Measurements from ENCODE around the gene NFIA.

The NFIA gene

GRCh38 chr1:61316493-61316892, 234.1 kb downstream of the NFIA start:
- DNase-seq = no peak

DNA sequence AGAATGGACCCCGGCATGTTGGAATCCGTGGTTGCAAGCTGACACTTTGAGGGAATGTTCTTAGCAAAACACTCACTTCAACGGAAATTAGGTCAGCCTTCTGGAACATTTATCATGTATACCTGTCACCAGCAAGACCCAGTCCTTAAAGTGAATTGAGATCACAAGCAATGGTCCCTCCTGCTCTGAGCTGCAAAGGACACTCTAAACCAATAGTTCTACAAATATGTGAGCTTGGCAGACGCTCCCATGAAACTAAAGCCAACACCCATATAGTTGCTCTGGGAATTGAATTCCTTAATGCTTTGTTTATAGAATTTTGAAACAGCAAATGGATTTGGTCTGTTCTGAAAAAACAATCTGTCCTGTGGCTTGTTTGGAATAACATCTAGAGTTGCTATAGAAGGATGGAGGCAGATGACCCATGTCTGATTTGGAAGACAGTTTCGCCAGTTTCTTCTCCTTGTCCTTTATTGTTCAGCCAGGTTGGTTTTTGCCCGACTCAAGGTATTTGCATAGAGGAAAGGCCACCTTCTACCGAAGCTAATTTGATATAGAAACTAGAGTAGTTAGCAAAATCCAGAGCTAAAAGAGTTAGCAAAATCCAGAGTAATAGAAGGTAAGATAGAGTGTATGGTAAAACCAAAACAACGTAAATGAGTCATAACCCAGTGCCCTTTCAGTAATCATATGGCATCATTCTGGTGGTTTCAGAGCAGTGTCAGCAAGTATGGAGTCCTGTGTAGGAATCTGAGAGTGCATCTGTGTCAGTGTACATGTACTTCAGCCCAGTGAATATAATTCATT, 236.2 kb downstream of the NFIA start:
- DNase-seq = no peak

GRCh38 chr1:61320575-61320974, 238.2 kb downstream of the NFIA start:
- no peak for DNase-seq

DNA sequence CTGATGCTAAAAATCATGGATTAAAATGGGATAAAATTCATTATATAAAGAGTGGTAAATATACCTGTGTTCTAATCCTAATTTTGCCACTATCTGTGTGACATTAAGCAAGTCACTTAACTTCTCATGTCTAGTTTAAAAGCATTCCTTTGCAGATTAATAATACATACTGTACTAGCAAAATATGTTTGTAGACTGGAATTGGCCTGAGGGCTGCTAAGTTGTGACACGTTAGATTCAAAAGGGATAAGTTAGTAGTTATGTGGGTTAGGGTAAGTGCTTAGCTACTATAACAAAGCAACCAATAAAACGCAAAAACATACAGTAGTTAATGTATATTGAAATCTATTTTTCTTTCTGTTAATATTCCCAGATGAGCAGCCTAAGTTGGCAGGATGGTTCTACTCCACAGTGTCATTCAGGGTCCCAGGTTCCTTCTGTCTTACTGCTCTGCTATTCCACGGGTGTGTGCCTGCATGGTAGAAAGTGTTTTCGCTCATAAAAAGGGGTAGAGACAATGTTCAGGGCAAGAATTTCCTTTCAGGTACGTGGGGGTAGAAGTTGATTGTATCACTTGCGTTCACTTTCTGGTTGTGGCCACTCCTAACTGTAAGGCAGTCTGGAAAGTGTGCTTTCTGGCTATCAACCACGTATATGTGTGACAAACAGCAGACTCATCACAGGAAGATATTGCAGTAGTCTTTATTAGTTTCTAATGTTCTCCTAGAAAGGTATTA, 239.8 kb downstream of the NFIA start:
- DNase-seq = no peak

DNA sequence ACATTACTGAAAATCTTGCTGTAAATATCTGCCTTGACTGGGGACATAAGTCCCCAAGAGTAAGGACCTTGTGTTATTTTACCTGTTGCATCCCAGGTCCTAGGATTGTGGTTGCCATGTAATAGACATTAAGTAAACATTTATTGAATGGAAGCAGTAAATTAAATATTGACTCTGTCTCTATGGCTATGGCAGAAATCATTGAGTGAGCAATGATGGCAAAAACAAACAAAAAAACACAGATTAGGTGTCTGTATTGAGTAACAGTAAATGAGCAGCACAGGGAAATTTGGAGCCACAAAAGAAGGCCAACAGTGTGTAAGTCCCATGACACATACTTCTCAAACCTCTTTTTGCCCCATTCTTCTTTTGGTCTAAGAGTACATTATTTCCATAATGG, 240.4 kb downstream of the NFIA start:
- no peak for DNase-seq

DNA sequence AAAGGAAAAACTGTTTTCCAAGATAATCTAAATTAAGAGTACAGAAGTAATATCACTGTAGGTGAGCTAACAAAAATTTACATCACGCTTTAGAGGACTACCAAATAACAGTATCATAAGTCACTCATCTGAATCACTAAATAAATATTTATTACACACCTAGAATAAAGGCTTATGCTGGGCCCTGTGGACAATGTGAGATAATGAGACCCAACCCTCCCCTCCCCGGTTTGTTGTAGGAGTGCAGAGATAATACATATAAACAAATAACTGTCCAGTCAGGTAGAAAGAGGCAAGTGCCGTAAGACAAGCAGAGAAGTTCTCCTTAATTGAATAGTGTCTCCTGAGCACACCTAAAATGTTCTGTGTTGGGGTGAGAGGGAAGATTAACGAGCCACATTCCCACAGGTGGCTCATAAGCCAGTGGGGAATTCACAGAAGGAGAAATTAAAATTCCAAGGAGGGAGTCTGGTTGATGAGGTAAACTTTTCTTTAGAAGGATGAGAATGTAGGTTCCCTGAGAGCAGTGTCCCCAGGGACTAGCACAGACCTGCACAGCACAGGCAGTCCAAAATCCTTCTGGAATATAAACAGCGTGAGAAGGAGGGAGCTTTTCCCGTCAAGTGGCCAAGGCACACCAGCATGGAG, 241.4 kb downstream of the NFIA start:
- DNase-seq = no peak

DNA sequence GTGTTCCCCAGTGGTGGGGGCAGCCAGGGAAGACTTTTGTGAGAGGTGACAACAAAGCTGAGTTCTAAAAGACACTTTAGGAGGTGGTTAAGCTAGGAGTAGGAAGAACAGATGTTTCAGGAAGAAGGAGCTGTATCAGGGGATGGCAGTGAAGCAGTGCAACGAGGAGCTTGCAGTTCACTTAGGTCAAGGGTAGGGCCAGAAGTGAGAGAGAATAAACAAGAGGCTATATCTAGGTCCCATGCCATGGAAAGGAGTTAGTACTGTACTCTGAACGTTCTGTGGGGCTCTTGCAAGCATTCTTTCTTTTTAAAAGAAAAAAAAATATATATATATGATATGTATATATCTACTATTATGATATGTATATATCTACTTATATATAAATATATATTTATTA, 244.4 kb downstream of the NFIA start:
- DNase-seq = no peak

DNA sequence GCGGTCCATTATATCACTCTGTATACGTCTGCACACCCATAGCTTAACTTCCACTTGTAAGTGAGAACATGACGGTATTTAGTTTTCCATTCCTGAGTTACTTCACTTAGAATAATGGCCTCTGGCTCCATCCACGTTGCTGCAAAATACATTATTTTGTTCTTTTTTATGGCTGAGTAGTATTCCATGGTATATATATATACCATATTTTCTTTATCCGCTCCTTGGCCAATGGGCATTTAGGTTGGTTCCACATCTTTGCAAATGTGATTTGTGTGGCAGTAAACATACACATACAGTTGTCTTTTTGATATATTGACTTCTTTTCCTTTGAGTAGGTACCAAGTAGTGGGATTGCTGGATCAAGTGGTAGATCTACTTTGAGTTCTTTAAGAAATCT, 245.1 kb downstream of the NFIA start:
- no peak for DNase-seq

GRCh38 chr1:61329556-61329955, 247.2 kb downstream of the NFIA start:
- no peak for DNase-seq

GRCh38 chr1:61330018-61330417, 247.7 kb downstream of the NFIA start:
- no peak for DNase-seq

DNA sequence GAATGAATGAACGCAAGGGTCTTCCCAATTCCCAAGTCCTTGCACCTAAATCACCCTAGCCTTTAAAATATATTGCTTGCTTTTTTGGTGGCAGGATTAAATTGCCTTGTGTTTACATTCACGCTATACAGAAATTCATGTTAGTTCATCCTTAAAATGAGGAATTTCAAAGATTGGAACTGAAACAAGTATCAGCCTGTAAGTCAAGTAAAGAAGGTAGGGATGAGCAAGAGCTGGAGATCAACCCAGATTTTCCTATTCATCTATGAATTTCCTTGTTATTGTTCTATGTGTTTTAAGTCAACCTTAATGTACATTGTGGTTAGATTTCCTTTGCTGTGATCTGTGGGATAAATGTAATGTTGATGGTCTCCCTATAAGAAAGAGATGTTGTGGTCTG, 248.2 kb downstream of the NFIA start:
- DNase-seq = no peak

GRCh38 chr1:61332196-61332753, 249.9 kb downstream of the NFIA start:
- DNase-seq = no peak

DNA sequence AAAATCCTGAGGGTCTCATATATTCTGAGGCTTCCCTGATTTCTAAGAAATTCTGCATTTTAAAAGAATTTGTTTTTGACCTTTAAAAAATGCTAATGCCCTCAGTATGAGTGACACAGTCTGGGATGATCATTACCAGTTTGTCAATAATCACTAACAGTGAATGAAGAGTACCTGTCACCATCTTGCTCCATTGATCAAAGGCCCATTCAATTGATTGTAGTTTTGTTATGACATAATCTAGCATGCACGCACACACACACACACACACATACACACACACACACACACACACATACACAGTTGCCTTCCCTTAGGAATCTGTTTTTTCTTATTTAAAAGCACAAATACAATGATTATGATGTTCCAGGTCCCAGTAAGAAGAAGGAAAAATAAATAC, 250.4 kb downstream of the NFIA start:
- no peak for DNase-seq

DNA sequence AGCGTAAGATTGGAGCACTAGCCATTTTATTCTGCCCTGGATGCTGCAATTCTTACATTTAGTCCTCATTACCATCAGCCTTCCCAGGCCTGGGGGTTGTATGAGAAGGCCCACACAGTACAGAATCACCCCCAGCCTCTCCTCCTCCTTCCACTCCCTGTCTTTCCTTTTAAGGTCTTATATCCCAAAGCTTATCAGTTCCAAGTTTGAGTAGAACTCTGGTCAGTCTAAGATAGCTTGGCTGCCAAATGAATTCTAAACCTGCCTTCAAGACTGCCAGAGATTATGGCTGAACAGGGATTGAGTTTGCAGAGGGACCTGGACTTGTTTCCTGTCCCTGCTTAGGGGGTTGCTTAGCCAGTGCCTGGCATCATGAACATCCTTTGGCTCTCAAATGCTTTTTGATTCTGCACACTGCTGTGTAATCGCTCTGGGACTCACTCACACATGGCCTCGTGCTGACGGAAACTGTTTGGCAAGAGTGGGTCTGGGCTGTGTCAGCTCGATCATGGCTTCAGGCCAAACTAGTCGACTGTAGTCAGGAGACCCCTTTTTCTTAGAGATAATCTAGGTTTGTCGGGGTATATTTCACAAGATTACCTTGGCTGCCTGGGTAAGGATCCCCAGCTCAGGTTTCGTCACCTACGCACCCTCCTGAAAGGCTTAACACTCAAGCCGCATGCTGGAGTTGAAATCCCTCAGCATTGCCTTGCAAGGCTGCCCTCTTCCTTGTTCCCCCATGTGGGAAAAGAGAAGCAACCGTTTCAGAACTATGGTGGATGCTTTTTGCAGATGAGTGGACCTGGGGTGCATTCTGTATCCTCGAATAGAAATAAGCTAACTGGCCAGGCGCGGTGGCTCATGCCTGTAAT, 252.6 kb downstream of the NFIA start:
- no peak for DNase-seq

GRCh38 chr1:61337037-61337436, 254.7 kb downstream of the NFIA start:
- no peak for DNase-seq

DNA sequence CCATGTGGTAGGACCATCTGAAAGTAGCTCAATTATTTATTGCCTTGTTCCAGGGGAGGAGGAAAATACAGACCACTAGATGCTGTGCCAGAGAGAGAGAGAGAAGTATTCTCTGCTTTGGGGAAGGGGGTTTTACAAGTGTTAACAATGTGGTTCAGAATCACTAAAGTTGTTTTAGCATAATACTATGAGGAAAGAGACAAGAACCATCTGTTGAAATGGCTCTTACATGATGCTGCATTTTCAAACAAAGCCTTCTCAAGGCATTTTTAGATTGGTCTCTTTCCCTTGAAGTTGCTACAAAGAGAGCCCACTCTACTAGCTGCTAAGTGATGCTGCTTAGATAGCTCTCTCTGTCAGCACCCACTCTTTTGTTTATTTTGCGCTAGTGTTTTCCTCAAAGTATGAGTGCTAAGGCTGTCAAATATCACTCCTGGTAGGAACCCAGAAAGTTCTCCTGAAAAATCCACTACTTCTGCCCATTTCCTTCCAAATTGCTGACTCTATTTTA, 255.1 kb downstream of the NFIA start:
- DNase-seq = no peak

- DNase-seq = no peak
These were observed 255.9 kb downstream of the NFIA start for GRCh38 chr1:61337981-61338848.

DNA sequence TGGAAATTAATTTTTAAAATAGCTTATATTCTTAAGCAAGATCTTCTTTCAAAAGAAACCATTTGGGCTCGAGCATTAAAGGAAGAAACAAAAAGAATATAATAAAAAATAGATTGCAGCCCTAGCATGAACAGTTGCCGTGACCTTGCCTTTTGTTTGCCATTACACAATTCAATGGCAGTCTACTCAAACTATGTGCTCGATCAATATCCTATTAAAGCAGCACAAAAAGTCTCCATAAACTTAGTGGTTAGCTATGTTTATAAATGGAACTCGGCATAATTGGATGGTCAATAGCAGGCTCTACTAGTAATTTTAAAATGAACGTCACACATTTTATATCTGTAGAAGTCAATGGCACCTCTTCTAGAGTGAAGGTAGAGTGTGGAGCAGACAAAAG, 256.5 kb downstream of the NFIA start:
- no peak for DNase-seq

DNA sequence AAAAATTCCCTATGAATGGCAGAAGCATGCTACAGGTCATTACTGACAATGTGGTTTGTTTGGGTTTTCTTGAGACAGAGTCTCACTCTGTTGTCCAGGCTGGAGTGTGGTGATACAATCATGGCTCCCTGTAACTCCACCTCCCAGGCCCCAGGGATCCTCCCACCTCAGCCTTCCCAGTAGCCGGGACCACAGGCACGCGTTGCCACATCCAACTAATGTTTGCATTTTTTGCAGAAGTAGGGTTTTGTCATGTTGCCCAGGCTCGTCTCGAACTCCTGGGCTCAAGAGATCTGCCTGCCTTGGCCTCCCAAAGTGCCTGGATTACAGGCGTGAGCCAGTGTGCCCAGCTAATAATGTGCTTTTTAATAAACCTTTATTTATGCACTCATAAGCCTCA, 259.1 kb downstream of the NFIA start:
- DNase-seq = no peak

DNA sequence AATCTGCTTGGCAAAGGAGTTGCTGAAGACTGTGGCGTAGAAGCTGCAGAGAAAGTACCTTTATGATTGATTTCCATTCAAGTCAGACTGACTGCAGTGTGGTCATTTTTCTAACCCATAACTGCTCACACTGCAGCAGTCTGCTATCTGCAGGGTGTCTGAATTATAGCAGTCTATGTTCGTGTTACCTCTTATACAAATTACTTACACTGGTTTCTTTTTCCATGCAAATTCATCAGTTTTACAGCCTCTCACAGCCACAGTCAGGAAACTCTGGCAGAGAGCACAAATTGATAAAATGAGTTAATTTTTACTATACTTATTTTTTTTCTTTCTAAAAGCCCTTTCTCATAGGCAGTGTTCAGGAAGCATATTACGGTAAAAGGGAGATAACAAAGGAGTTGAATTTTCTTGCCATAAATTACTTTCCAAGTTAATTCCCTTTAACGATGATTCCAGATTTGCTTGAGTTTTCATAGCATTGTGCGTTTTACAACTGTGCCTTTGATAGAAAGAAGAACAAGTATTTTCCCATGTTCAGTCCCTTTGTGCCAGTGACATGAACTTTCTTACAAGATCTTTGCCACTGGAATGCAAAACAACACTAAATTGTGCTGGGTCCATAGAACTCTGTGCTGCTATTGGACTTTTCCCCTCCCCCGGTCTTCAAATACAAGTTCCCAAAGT, 261.5 kb downstream of the NFIA start:
- DNase-seq = no peak

GRCh38 chr1:61344696-61345095, 262.3 kb downstream of the NFIA start:
- DNase-seq = no peak

Measured in activated CD8-positive, alpha-beta memory T cell treated with anti-CD3 and anti-CD28 coated beads, Interleukin-2, amount 50 U/mL, for 4 hours (primary cell).